ENCODE data around the gene STMN1.
A peak's percentile ranks its signal among the peaks of the same experiment; 100 is the strongest.

Gene STMN1

GRCh38 chr1:25874209-25874608 is 32.0 kb downstream of the STMN1 start:
- H3K27me3 ChIP-seq (ENCODE audit: insufficient read depth, insufficient read length), result peaks cover 11% of the 10 kb centered on the region
- DNase-seq (ENCODE audit: low read depth, low spot score), result no peak
- TF ChIP-seq ZNF274 (IDR thresholded peaks at IDR 0.05; ENCODE audit: low read depth, low read length), result no peak
- TF ChIP-seq YY1 (IDR thresholded peaks at IDR 0.05; ENCODE audit: insufficient read depth, insufficient read length), result no peak
- no peak for TF ChIP-seq SUZ12 (IDR thresholded peaks at IDR 0.05; ENCODE audit: extremely low read depth, insufficient read depth, insufficient read length)
- H3K9ac ChIP-seq (ENCODE audit: insufficient read length, low read depth), result peak overlapping the region; percentile 80
- peaks cover 10% of the 10 kb centered on the region for H3K36me3 ChIP-seq (ENCODE audit: insufficient read depth, insufficient read length, low read length)
- H3K4me3 ChIP-seq (ENCODE audit: insufficient read length, low read depth), result peak overlapping the region; percentile 47
- no peaks in the 10 kb centered on the region for H3K9me3 ChIP-seq (ENCODE audit: insufficient read depth, low read length)
- H3K4me1 ChIP-seq (ENCODE audit: insufficient read depth, insufficient read length), result peaks cover 19% of the 10 kb centered on the region

- TF ChIP-seq YY1 (IDR thresholded peaks at IDR 0.05; ENCODE audit: insufficient read depth, insufficient read length), result no peak
- no peak for TF ChIP-seq ZNF274 (IDR thresholded peaks at IDR 0.05; ENCODE audit: low read depth, low read length)
- no peak for TF ChIP-seq SUZ12 (IDR thresholded peaks at IDR 0.05; ENCODE audit: extremely low read depth, insufficient read depth, insufficient read length)
- H3K4me1 ChIP-seq (ENCODE audit: insufficient read depth, insufficient read length), result peaks cover 21% of the 10 kb centered on the region
- peaks cover 11% of the 10 kb centered on the region for H3K27me3 ChIP-seq (ENCODE audit: insufficient read depth, insufficient read length)
- H3K4me3 ChIP-seq (ENCODE audit: insufficient read length, low read depth), result no peak overlapping the region
- H3K9ac ChIP-seq (ENCODE audit: insufficient read length, low read depth), result no peak overlapping the region
- no peaks in the 10 kb centered on the region for H3K9me3 ChIP-seq (ENCODE audit: insufficient read depth, low read length)
- H3K36me3 ChIP-seq (ENCODE audit: insufficient read depth, insufficient read length, low read length), result peaks cover 13% of the 10 kb centered on the region
- no peak for DNase-seq (ENCODE audit: low read depth, low spot score)
Measured at GRCh38 chr1:25873120-25873519, 33.1 kb downstream of the STMN1 start.

DNA sequence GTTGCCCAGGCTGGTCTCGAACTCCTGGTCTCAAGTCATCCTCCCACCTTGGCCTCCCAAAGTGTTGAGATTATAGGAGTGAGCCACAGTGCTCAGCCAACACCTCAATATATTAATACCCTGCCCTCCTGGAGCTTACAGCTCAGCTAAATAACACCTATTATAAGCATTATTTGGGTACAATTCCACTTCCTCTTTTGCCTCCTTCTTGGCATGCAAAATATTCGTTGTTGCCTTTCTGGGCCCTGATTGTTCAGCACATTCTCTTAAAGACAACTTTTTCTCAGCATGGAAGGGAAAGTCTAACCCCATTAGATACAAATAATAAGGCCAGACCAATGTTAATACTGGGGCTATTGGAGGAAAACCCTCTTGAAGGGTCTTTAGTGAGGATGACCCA is 33.5 kb downstream of the STMN1 start:
- Histone ChIP-seq H3K4me1 (ENCODE audit: insufficient read depth, insufficient read length) (peaks cover 25% of the 10 kb centered on the region), H3K4me3 (ENCODE audit: insufficient read length, low read depth) (no peak overlapping the region), H3K9me3 (ENCODE audit: insufficient read depth, low read length) (no peaks in the 10 kb centered on the region), H3K9ac (ENCODE audit: insufficient read length, low read depth) (no peak overlapping the region), H3K36me3 (ENCODE audit: insufficient read depth, insufficient read length, low read length) (peaks cover 14% of the 10 kb centered on the region), H3K27me3 (ENCODE audit: insufficient read depth, insufficient read length) (peaks cover 11% of the 10 kb centered on the region)
- TF ChIP-seq SUZ12 (IDR thresholded peaks at IDR 0.05; ENCODE audit: extremely low read depth, insufficient read depth, insufficient read length) (no peak), ZNF274 (IDR thresholded peaks at IDR 0.05; ENCODE audit: low read depth, low read length) (no peak)
- no peak for DNase-seq (ENCODE audit: low read depth, low spot score)

GRCh38 chr1:25871704-25872494 is 34.3 kb downstream of the STMN1 start:
- Histone ChIP-seq H3K9me3 (ENCODE audit: insufficient read depth, low read length) (no peaks in the 10 kb centered on the region), H3K4me1 (ENCODE audit: insufficient read depth, insufficient read length) (peaks cover 32% of the 10 kb centered on the region), H3K4me3 (ENCODE audit: insufficient read length, low read depth) (no peak overlapping the region), H3K36me3 (ENCODE audit: insufficient read depth, insufficient read length, low read length) (peaks cover 14% of the 10 kb centered on the region), H3K27me3 (ENCODE audit: insufficient read depth, insufficient read length) (peaks cover 4% of the 10 kb centered on the region), H3K9ac (ENCODE audit: insufficient read length, low read depth) (no peak overlapping the region)
- TF ChIP-seq YY1 (IDR thresholded peaks at IDR 0.05; ENCODE audit: insufficient read depth, insufficient read length) (no peak), SUZ12 (IDR thresholded peaks at IDR 0.05; ENCODE audit: extremely low read depth, insufficient read depth, insufficient read length) (no peak), ZNF274 (IDR thresholded peaks at IDR 0.05; ENCODE audit: low read depth, low read length) (no peak)
- DNase-seq (ENCODE audit: low read depth, low spot score), result no peak

DNA sequence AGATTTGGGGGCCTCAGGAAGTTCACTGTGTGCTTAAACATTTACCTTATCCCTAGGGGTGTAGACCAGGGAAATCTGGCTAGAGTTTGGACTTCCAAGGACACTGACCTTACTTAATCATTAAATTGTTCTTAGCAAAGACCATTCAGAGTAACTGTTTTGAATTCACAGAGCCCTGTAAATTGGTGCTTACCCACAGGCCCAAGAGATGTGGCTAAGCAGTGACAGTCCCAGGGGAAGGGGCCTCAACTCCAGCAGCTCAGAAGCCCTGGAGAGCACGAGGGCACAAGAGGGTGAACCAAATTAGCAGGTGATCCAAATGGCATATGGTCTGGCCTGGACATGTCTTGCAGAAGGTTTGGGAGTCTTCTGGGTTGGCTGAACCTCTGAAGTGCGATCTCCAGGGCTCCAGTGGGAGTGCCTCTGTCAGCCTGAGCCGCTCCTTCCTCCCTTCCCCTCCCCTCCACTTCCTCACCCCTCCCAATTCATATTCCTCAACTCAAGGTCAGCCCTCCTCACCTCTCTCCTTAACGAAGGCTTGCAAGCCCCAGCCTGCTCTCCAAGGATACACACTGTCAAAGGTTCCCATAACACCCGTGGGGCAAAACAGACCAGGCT is 35.0 kb downstream of the STMN1 start:
- H3K36me3 ChIP-seq (ENCODE audit: insufficient read depth, insufficient read length, low read length), result peaks cover 14% of the 10 kb centered on the region
- no peaks in the 10 kb centered on the region for H3K9me3 ChIP-seq (ENCODE audit: insufficient read depth, low read length)
- H3K4me1 ChIP-seq (ENCODE audit: insufficient read depth, insufficient read length), result peaks cover 32% of the 10 kb centered on the region

DNA sequence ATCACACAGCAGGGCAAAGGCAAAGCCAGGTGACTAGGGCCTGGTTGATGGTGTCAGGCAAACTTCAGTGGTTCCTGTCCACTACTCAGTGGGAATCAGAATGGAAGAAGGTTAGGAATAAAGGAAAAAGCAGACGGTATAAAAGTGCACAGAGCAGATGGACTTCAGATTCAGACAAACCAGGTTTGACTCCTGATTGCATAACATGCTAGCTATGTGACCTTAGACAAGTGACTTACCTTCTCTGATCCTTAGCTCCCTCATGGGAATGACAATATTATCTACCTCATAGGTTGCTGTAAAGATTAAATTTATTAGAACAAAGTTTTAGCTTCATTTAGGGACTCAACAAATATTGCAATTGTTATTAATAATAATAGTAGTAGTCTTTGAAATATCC is 35.6 kb downstream of the STMN1 start:
- Histone ChIP-seq H3K27me3 (ENCODE audit: insufficient read depth, insufficient read length) (no peaks in the 10 kb centered on the region), H3K9ac (ENCODE audit: insufficient read length, low read depth) (no peak overlapping the region), H3K9me3 (ENCODE audit: insufficient read depth, low read length) (no peaks in the 10 kb centered on the region), H3K4me3 (ENCODE audit: insufficient read length, low read depth) (no peak overlapping the region), H3K36me3 (ENCODE audit: insufficient read depth, insufficient read length, low read length) (peaks cover 14% of the 10 kb centered on the region), H3K4me1 (ENCODE audit: insufficient read depth, insufficient read length) (peaks cover 32% of the 10 kb centered on the region)
- no peak for TF ChIP-seq SUZ12 (IDR thresholded peaks at IDR 0.05; ENCODE audit: extremely low read depth, insufficient read depth, insufficient read length)
- TF ChIP-seq ZNF274 (IDR thresholded peaks at IDR 0.05; ENCODE audit: low read depth, low read length), result no peak
- no peak for TF ChIP-seq YY1 (IDR thresholded peaks at IDR 0.05; ENCODE audit: insufficient read depth, insufficient read length)
- no peak for DNase-seq (ENCODE audit: low read depth, low spot score)

More for the DNA sequence above, 35.0 kb downstream of the STMN1 start:
- peak overlapping the region; percentile 26 for H3K9ac ChIP-seq (ENCODE audit: insufficient read length, low read depth)
- no peaks in the 10 kb centered on the region for H3K27me3 ChIP-seq (ENCODE audit: insufficient read depth, insufficient read length)
- H3K4me3 ChIP-seq (ENCODE audit: insufficient read length, low read depth), result no peak overlapping the region
- no peak for DNase-seq (ENCODE audit: low read depth, low spot score)
- TF ChIP-seq YY1 (IDR thresholded peaks at IDR 0.05; ENCODE audit: insufficient read depth, insufficient read length) (no peak), ZNF274 (IDR thresholded peaks at IDR 0.05; ENCODE audit: low read depth, low read length) (no peak), SUZ12 (IDR thresholded peaks at IDR 0.05; ENCODE audit: extremely low read depth, insufficient read depth, insufficient read length) (no peak)

DNA sequence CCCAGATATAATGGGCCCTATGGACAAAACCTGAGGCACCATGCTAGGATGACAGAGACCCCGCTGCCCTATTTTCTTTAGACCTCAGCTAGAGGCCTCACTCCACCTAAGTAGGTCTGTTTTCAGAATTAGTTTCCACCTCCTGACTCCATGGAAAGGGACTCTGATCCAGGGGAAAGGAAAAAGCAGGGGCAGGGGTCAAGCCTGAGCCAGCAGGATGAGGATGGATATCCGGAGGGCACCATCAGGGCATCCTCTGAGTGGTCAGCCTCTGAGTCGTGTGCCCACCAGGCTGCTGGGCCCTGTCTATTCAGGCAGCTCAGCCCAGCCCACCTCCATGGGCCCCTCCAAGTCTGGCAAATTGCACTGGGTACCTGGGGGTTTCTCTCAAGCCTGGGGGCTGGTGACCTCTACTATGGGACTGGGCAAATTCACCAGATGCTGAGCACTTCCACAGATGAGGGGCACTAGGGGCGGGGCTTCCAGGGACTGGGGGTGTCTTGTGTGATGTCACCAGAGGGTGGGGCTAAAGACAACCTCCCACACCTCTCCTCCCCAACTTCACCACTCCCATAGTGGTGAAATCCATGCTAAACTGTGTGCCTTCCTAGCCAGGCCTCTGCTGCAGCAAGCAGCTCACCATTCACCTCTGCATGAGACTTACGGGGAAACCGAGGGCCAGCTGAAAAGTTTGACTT is 36.2 kb downstream of the STMN1 start:
- DNase-seq (ENCODE audit: low read depth, low spot score), result no peak
- Histone ChIP-seq H3K9ac (ENCODE audit: insufficient read length, low read depth) (no peak overlapping the region), H3K36me3 (ENCODE audit: insufficient read depth, insufficient read length, low read length) (peaks cover 14% of the 10 kb centered on the region), H3K27me3 (ENCODE audit: insufficient read depth, insufficient read length) (no peaks in the 10 kb centered on the region), H3K4me3 (ENCODE audit: insufficient read length, low read depth) (no peak overlapping the region), H3K4me1 (ENCODE audit: insufficient read depth, insufficient read length) (peaks cover 32% of the 10 kb centered on the region), H3K9me3 (ENCODE audit: insufficient read depth, low read length) (no peaks in the 10 kb centered on the region)
- no peak for TF ChIP-seq ZNF274 (IDR thresholded peaks at IDR 0.05; ENCODE audit: low read depth, low read length)
- TF ChIP-seq SUZ12 (IDR thresholded peaks at IDR 0.05; ENCODE audit: extremely low read depth, insufficient read depth, insufficient read length), result no peak
- TF ChIP-seq YY1 (IDR thresholded peaks at IDR 0.05; ENCODE audit: insufficient read depth, insufficient read length), result no peak

All from NT2/D1 (cell line).